SK-N-MC (cell line): ENCODE data around the gene PLA2G4B.

Experiments used
- EZH2 ChIP-seq: fragments of 200-600 bp; sonication (generic); IDR thresholded peaks from one replicate; pipeline ENCODE4 v1.6.1; 2017; ENCODE audit warnings: antibody characterized with exemption
- FOXP2 ChIP-seq: optimal IDR thresholded peaks from 2 replicates; pipeline ENCODE3; 2011; ENCODE audit warnings: mild to moderate bottlenecking, moderate library complexity; ENCODE audit not compliant: insufficient read depth; ENCODE audit errors: extremely low read length, control extremely low read depth
- POLR2AphosphoS5 ChIP-seq: IDR thresholded peaks from 2 replicates; pipeline ENCODE4 v1.6.1; 2012; ENCODE audit warnings: mild to moderate bottlenecking, low read depth, low read length, borderline replicate concordance

GRCh38 chr15:41883484-41883825 is 44.8 kb downstream of the PLA2G4B start:
- no peak for TF ChIP-seq POLR2AphosphoS5
- no peak for TF ChIP-seq EZH2
- TF ChIP-seq FOXP2 = no peak
